GM12878 (cell line): ENCODE data around the gene LHX2. TPM values are rescaled to one million over a fixed set of nuclear protein-coding genes. Genes with fewer than 3 reads are reported as not detected.

Source experiments
- ATAC-seq: fragments of 200-7000 bp; cut with Tn5 transposase; 3 replicates; pipeline ENCODE4 v1.9.1; 2020; ENCODE audit warnings: mild to moderate bottlenecking, moderate library complexity
- BruUV-seq: library from RNA; stranded (reverse); fragments of 400-500 nt; replicated peaks from 2 replicates; lab custom pipeline; 2021; lab: Mats Ljungman, UMichigan
- CTCF ChIA-PET: fragments of 300-600 bp; sonication (Branson Sonifier 250); formaldehyde crosslinking; extraction: SDS; loops from one replicate; lab custom pipeline; 2021; ENCODE audit warnings: inconsistent platforms; lab: Yijun Ruan, JAX
- POLR2A ChIA-PET: fragments of 350-600 bp; formaldehyde crosslinking; extraction: SDS; loops from one replicate; lab custom pipeline; 2021; ENCODE audit warnings: inconsistent platforms; lab: Charles Lee
- RAD21 ChIA-PET: fragments of 300-600 bp; sonication (Branson Sonifier 250); formaldehyde crosslinking; loops from one replicate; lab custom pipeline; 2023; ENCODE audit warnings: antibody characterized with exemption; ENCODE audit not compliant: unreplicated experiment; lab: Charles Lee
- SMC1A ChIA-PET: fragments of 300-600 bp; sonication (Branson Sonifier 250); formaldehyde crosslinking; loops from one replicate; lab custom pipeline; 2023; ENCODE audit not compliant: unreplicated experiment, uncharacterized antibody; lab: Charles Lee
- DNase-seq: peaks from one replicate; pipeline ENCODE4 v3.0.0-alpha.2; 2011; ENCODE audit warnings: low read depth, low spot score
- FAIRE-seq: peaks from 3 replicates; lab custom pipeline; 2011; peaks lifted over from hg19 to GRCh38; lab: Jason Lieb, UNC
- H2AFZ ChIP-seq: 2 replicates; pipeline ENCODE4 v1.6.0; 2011; ENCODE audit warnings: low read depth, low read length, control low read depth; ENCODE audit not compliant: control insufficient read depth
- H3K27ac ChIP-seq: 2 replicates; pipeline ENCODE4 v1.5.1; 2011; ENCODE audit warnings: control low read depth; ENCODE audit not compliant: control insufficient read depth, insufficient read depth
- H3K27me3 ChIP-seq, 2 experiments: replicated peaks in 1 of 2; 2 replicates each; pipeline versions ENCODE4 v1.6.0 to v1.6.1; 2011; ENCODE audit warnings: low read length in 1 of 2; ENCODE audit not compliant: control insufficient read depth in 2 of 2, insufficient read depth in 2 of 2
- H3K36me3 ChIP-seq, 2 experiments: 2 replicates each; pipeline ENCODE4 v1.5.1; 2011; ENCODE audit warnings: low read length in 1 of 2; ENCODE audit not compliant: control insufficient read depth in 2 of 2, insufficient read depth in 2 of 2
- H3K4me1 ChIP-seq: 2 replicates; pipeline ENCODE4 v1.6.1; 2011; ENCODE audit warnings: mild to moderate bottlenecking, low read length, moderate library complexity, mixed read lengths; ENCODE audit not compliant: control insufficient read depth, insufficient read depth
- H3K4me2 ChIP-seq: 2 replicates; pipeline ENCODE4 v1.6.0; 2011; ENCODE audit warnings: control low read depth; ENCODE audit not compliant: control insufficient read depth, insufficient read depth
- H3K4me3 ChIP-seq: fragments of 200-600 bp; sonication (generic); 2 replicates; pipeline ENCODE4 v1.5.1; 2016
- H3K79me2 ChIP-seq: 2 replicates; pipeline ENCODE4 v1.6.0; 2011; ENCODE audit warnings: low read length; ENCODE audit not compliant: control insufficient read depth, insufficient read depth
- H3K9ac ChIP-seq: 2 replicates; pipeline ENCODE4 v1.8.0; 2011; ENCODE audit warnings: low read length, control low read depth, mixed read lengths; ENCODE audit not compliant: control insufficient read depth, insufficient read depth
- H3K9me3 ChIP-seq: replicated peaks from 3 replicates; pipeline ENCODE4 v1.5.1; 2011; ENCODE audit warnings: mild to moderate bottlenecking, low read length; ENCODE audit not compliant: control insufficient read depth, insufficient read depth
- H4K20me1 ChIP-seq: 2 replicates; pipeline ENCODE4 v1.6.0; 2011; ENCODE audit not compliant: control insufficient read depth, insufficient read depth
- IRF5 ChIP-seq: fragments of 450-650 bp; IDR thresholded peaks from 2 replicates; pipeline ENCODE4 v1.6.1; 2017; ENCODE audit warnings: borderline replicate concordance
- PAX8 ChIP-seq: fragments of 450-650 bp; IDR thresholded peaks from 2 replicates; pipeline ENCODE4 v1.6.1; 2017; ENCODE audit warnings: mild to moderate bottlenecking, moderate library complexity
- PRDM15 ChIP-seq: fragments of 450-650 bp; formaldehyde crosslinking; IDR thresholded peaks from 2 replicates; pipeline ENCODE4 v1.4.0; 2020; ENCODE audit warnings: mild to moderate bottlenecking, moderate library complexity
- SRF ChIP-seq, 2 experiments: IDR thresholded peaks; 2 replicates each; pipeline ENCODE4 v1.6.1; 2011; ENCODE audit warnings: low read depth in 2 of 2, low read length in 2 of 2, mild to moderate bottlenecking in 1 of 2, moderate library complexity in 1 of 2
- STAT1 ChIP-seq: fragments of 450-650 bp; conservative IDR thresholded peaks from 2 replicates; pipeline ENCODE4 v1.6.1; 2014; ENCODE audit warnings: antibody characterized with exemption, mild to moderate bottlenecking
- STAT3 ChIP-seq: IDR thresholded peaks from 2 replicates; pipeline ENCODE4 v1.6.1; 2011; ENCODE audit warnings: low read depth, low read length, improper control_type of control experiment
- USF2 ChIP-seq: IDR thresholded peaks from 2 replicates; pipeline ENCODE4 v1.6.1; 2011; ENCODE audit warnings: low read depth, low read length, improper control_type of control experiment, borderline replicate concordance
- ZBTB40 ChIP-seq: fragments of 450-650 bp; IDR thresholded peaks from 2 replicates; pipeline ENCODE4 v1.6.1; 2016; ENCODE audit warnings: mild to moderate bottlenecking, moderate library complexity, borderline replicate concordance
- ZNF24 ChIP-seq: fragments of 450-650 bp; IDR thresholded peaks from 2 replicates; pipeline ENCODE4 v1.6.1; 2017; ENCODE audit warnings: antibody characterized with exemption, mild to moderate bottlenecking
- WGBS: methylation state at CpG from one replicate; pipeline ENCODE4 v1.1.6; 2016; ENCODE audit warnings: low lambda C conversion rate; ENCODE audit not compliant: insufficient replicate concordance, insufficient coverage; ENCODE audit errors: missing lambda C conversion rate; 5-methylcytosine and 5-hydroxymethylcytosine counted together
- in situ Hi-C: fragments of 300-500 bp; cut with MboI; formaldehyde crosslinking; loops from 9 replicates; pipeline ENCODE4 v1.14.3; 2018; ENCODE audit warnings: mixed read lengths
- intact Hi-C: fragments of 100-400 bp; cut with micrococcal nuclease; formaldehyde crosslinking; loops from one replicate; pipeline ENCODE4 v1.14.2; 2022; ENCODE audit not compliant: unreplicated experiment
- polyA plus RNA-seq, 11 experiments: library from polyadenylated mRNA; depleted of rRNA in 4 of 11; unstranded in 6 of 11; stranded (reverse) in 5 of 11; fragments of >200 nt; fragmentation: Nextera tagmentation in 4 of 11; fragmentation: Illumina TruSeq in 1 of 11; extraction: Ambion mirVana in 4 of 11; extraction: Trizol in 1 of 11; gene quantifications; 1 replicate in 1 of 11; 2 replicates in 10 of 11; pipeline versions ENCODE4 v1.2.1 to v1.2.3, GENCODE V29; 2011 to 2016; ENCODE audit warnings: inconsistent platforms in 2 of 11, missing spikeins in 2 of 11, low read depth in 1 of 11
- total RNA-seq, 4 experiments: library from RNA; depleted of rRNA in 3 of 4; stranded (reverse); fragments of >200 nt in 3 of 4; fragmentation: Illumina TruSeq in 1 of 4; extraction: Trizol in 1 of 4; gene quantifications; 2 replicates each; pipeline versions ENCODE4 v1.2.1 to v1.2.3, GENCODE V29; 2013 to 2021

Gene LHX2
- total and polyA plus RNA-seq, 10 of the 15 experiments (the other 5 are each of a cell fraction or from before 2014, with no cell fraction given) = 0.82 to 69.8 (median 5.3) TPM

GRCh38 chr9:124035001-124035650 lies 23.6 kb downstream of the LHX2 start:
- no peak for FAIRE-seq
- H3K9ac ChIP-seq = no peak overlapping the region
- no peak for ATAC-seq
- RAD21 ChIA-PET = interaction anchor here (1.9 kb wide), 1 partner anchor 74 kb away, joined by 6 read pairs; no protein-coding TSS in a partner anchor
- DNase-seq = no peak
- no peak overlapping the region for H2AFZ ChIP-seq
- peaks cover 0 to 5% of the 10 kb centered on the region in 2 experiments; a peak in 3 of 4 replicates for H3K27me3 ChIP-seq
- 0 out of 4 replicates have a peak, but pooled peaks cover 0 to 2% of the 10 kb centered on the region in 2 experiments for H3K36me3 ChIP-seq
- intact Hi-C loops (no loop called here), in situ Hi-C loops (no loop called here)
- no peak overlapping the region for H3K27ac ChIP-seq
- SMC1A ChIA-PET = interaction anchor here (1.0 kb wide), 1 partner anchor 69 kb away, joined by 3 read pairs; no protein-coding TSS in a partner anchor
- 31% methylated on average over 17 of the region's 17 CpGs for WGBS
- peaks cover 4% of the 10 kb centered on the region; the same call in 1 of the 2 replicates for H3K4me1 ChIP-seq
- POLR2A ChIA-PET = no interaction called here
- H3K79me2 ChIP-seq = no peaks in the 10 kb centered on the region
- BruUV-seq = no TSS peak
- H3K9me3 ChIP-seq = no peaks in the 10 kb centered on the region; the same call in 2 of the 3 replicates
- no peak overlapping the region for H3K4me2 ChIP-seq
- CTCF ChIA-PET = no interaction called here
- no peaks in the 10 kb centered on the region for H4K20me1 ChIP-seq
- H3K4me3 ChIP-seq = no peak overlapping the region
- no peak for TF ChIP-seq STAT1
- no peak for TF ChIP-seq PRDM15 (CRISPR knock-in tag)
- TF ChIP-seq STAT3 = no peak
- TF ChIP-seq PAX8 = no peak
- TF ChIP-seq IRF5 = no peak
- TF ChIP-seq USF2 = no peak
- no peak for TF ChIP-seq ZBTB40
- TF ChIP-seq SRF (IDR thresholded peaks at IDR 0.05; ENCODE audit: low read depth in 2 of 2, low read length in 2 of 2) = no peak
- no peak for TF ChIP-seq ZNF24
